HPDE6-E6E7 (cell line): ENCODE data around the gene SPPL2B.
"Not testable (repeated sequence)": the region's sequence is repeated elsewhere in the genome, so short reads cannot be mapped to it uniquely, and the experiment has no call there.

Experiments
- DNase-seq: peaks from one replicate; pipeline ENCODE4 v3.0.0; 2011; ENCODE audit warnings: missing footprints; ENCODE audit errors: extremely low spot score

SPPL2B gene, protein sequence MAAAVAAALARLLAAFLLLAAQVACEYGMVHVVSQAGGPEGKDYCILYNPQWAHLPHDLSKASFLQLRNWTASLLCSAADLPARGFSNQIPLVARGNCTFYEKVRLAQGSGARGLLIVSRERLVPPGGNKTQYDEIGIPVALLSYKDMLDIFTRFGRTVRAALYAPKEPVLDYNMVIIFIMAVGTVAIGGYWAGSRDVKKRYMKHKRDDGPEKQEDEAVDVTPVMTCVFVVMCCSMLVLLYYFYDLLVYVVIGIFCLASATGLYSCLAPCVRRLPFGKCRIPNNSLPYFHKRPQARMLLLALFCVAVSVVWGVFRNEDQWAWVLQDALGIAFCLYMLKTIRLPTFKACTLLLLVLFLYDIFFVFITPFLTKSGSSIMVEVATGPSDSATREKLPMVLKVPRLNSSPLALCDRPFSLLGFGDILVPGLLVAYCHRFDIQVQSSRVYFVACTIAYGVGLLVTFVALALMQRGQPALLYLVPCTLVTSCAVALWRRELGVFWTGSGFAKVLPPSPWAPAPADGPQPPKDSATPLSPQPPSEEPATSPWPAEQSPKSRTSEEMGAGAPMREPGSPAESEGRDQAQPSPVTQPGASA

GRCh38 chr19:2328401-2329148 lies at the start of gene SPPL2B, which contains the start of gene LSM7:
SPPL2B (plus strand) TSS chr19:2328684; CDS start chr19:2328710, 26 bp downstream.
LSM7 (minus strand) TSS chr19:2328586; CDS start chr19:2328566, 20 bp downstream.
- DNase-seq = peak; percentile 95

GRCh38 chr19:2280633-2281264 lies 47.7 kb upstream of the SPPL2B start:
- no peak for DNase-seq

DNA sequence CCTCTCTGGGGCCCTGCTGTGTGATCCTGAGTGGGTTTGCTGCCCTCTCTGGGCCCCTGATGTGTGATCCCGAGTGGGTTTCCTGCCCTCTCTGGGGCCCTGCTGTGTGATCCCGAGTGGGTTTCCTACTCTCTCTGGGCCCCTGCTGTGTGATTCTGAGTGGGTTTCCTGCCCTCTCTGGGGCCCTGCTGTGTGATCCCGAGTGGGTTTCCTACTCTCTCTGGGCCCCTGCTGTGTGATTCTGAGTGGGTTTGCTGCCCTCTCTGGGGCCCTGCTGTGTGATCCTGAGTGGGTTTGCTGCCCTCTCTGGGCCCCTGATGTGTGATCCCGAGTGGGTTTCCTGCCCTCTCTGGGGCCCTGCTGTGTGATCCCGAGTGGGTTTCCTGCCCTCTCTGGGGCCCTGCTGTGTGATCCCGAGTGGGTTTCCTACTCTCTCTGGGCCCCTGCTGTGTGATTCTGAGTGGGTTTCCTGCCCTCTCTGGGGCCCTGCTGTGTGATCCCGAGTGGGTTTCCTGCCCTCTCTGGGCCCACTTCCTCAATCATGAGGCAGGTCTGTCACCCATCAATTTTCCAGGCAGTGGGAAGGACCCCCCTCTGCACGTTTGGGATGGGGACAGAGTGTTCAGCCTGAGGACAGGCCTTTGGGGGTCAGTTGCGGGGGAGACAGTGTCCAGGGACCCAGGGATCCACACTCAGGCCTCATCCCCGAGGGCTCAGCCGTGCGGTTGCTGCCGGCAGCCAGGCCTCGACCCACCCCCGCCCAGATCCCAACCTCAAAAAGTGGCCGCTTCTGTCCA lies 47.0 kb upstream of the SPPL2B start:
- DNase-seq = not testable (repeated sequence)

GRCh38 chr19:2282062-2282861 lies 46.2 kb upstream of the SPPL2B start, which contains the start of gene PEAK3:
PEAK3 (minus strand) TSS chr19:2282175; CDS start chr19:2280931, 1,244 bp downstream.
- DNase-seq = no peak

- no peak for DNase-seq
These were observed 45.6 kb upstream of the SPPL2B start for GRCh38 chr19:2282862-2283237.

DNA sequence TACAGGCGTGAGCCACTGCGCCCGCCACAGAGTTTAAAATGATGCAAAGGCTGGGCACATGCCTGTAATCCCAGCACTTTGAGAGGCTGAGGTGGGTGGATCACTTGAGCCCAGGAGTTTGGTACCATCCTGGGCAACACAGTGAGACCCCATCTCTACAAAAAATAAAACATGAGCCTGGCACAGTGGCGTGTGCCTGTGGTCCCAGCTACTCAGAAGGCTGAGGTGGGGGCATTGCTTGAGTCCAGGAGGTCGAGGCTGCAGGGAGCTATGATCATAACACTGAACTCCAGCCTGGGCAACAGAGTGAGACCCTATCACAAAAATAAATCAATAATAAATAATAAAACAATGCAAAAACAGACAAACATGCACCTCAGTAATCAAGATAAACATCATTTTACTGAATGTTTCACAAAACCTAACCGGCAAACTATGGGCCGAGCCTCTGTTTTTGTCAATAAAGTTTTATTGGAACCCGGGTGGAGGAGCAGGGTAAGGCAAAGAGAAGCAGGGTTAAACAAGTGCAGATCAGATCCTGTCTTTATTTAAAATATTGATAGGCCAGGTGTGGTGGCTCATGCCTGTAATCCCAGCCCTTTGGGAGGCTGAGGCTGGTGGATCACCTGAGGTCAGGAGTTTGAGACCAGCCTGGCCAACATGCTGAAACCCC lies 44.5 kb upstream of the SPPL2B start:
- no peak for DNase-seq

DNA sequence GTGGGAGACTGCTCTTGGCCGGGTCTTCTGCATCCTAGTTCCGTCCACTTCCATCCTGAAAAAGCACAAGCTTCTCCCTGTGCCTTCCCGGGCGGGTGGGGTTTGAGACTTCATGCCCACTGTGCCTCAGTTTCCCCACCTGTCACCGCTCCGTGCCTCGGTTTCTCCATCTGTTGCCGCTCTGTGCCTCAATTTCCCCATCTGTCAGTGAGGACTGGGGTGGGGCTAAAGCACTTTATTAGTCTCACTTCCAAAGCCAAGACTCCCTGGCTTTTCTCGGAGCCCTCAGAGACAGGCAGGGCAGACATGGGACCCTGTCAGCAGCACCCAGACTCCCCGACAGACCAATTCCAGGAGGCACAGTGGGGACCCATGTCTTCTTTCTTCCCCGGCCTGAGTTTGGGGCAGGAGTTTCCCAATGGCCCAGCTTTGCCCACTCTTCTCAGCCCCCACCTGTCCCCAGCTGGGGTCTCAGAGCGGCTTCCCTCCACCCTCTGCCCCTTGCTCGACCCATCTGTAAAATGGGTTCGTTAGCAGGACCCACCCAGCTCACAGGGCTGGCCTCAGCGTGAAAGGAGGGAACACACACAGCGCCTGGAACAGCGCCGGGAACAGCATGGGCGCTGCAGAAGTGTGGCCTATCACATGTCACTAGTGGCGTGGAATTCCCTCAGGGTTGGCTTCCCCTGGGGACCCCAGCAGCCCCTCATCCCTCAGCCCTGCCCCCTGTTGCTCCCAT lies 41.9 kb upstream of the SPPL2B start:
- DNase-seq = no peak

GRCh38 chr19:2287585-2288337 lies 40.7 kb upstream of the SPPL2B start:
- no peak for DNase-seq

- DNase-seq = no peak
These were observed 40.1 kb upstream of the SPPL2B start for GRCh38 chr19:2288338-2288817.

DNA sequence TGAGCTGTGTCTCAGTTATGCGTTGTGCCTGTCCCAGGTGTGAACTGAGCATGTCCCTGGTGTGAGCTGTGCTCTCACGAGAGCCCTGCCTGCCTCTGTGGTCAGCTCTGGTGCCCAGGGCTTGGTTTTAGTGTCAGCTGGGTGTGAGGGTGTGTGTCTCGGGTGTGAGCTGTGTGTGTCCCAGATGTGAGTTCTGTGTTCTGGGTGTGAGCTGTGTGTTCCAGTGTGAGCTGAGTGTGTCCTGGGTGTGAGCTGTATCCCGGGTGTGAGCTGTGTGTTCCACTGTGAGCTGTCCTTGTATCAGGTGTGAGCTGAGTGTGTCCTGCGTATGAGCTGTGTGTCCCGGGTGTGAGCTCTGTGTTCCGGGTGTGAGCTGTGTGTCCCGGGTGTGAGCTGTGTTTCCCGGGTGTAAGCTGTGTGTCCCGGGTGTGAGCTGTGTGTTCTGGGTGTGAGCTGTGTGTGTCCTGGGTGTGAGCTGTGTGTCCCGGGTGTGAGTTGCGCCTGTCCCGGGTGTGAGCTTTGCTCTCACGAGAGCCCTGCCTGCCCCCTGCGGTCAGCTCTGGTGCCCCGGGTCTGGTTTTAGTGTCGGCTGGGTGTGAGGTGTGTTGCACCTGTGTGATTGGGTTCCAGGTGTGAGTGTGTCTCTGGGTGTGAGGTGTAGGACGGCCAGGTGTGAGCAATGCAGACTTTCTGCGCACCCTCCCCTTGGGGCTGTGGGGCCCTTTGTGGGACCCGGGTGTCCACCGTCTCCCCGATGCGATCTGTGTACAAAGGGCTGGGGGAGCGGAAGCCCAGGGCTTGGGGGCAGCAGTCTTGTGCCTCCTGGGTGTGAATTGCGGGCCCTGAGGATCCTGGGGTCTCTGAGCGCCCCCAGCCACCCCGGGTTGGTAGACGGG lies 39.4 kb upstream of the SPPL2B start:
- no peak for DNase-seq

DNA sequence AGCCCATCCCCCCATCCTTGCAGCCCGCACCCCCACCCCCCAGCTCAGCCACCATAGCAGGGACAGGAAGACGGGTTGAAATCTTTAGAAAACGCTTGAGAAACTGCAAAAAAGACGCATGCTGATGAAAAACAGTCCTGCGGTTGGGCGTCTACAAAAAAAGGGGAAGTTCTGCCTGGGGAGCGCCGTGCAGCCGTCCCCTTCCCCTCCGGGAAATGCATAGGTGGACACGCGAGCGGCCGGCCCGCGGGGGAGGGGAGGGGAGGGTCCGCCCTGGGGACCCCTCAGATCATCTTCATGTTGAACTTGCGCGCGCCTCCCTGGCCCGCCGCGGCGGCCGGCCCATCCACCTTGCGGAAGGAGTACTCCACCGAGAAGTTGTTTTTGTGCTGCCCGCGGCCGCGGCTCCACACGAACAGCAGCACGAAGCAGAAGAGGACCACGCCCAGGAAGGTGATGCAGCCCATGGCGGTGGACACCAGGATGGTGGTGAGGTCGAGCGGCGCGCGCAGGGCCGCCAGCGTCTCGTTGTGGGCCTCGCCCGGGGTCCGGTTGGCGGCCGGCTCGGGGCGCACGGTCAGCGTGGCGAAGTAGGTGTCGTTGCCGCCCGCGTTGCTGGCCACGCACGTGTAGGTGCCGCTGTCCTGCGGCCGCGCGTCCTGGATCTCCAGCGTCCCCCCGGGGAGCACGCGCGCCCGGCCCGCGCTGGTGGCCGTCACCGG lies 38.6 kb upstream of the SPPL2B start:
- no peak for DNase-seq

- DNase-seq = no peak
These were observed 37.9 kb upstream of the SPPL2B start for GRCh38 chr19:2290441-2291184.

DNA sequence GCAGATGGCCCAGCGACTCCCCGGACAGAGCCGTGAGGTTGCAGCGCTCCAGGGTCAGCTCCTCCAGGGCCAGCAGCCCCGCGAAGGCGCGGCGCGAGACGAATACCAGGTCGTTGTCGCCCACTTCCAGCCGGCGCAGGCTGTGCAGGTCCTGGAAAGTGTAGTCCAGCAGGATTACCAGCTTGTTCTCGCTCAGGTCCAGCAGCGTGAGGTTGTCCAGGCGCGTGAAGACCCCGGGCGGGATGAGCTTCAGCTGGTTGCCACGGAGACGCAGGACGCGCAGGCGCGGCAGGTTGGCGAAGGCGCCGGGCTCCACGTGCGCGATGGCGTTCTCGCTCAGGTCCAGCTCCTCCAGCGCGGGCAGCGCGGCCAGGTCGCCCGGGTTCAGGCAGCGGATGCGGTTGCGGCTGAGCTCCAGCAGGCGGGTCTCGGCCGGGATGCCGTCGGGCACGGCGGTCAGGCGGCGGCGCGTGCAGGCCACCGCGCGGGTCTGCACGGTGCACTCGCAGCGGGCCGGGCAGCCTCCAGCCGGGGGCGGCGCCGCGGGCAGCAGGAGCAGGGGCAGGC lies 37.2 kb upstream of the SPPL2B start:
- no peak for DNase-seq

DNA sequence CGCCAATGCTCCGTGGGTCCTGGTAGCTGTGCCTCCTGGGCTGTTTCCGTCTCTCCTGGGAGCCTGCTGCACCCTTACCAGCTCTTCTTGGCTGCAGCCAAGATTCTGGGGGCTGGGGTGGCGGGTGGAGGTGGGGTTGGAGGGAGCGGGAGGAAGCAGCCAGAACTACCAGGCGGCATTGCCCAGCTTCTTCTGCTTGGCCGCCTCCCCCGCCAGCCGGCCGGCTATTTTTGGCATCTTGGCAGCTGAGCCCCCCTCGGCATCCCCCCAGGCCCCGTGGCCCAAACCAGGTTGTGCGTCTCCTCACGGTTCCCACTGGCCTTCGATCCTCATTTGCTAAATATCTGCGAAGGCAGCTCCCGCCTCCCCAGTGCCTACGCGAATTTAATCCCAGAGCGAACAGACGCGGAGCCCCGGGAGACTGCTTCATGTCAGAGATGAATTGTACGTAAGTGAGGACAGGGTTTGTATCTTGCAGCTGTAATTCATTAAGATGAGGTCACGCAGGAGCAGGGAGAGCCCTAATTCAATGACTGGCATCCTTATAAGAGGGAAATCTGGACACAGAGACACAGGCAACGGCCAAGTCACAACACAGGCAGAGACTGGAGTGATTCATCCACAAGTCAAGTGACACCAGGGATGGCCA lies 33.7 kb upstream of the SPPL2B start:
- DNase-seq = no peak

- DNase-seq = no peak
These were observed 32.3 kb upstream of the SPPL2B start for GRCh38 chr19:2296141-2296540.
